ENCODE measurements around the gene HNRNPR.

DNA sequence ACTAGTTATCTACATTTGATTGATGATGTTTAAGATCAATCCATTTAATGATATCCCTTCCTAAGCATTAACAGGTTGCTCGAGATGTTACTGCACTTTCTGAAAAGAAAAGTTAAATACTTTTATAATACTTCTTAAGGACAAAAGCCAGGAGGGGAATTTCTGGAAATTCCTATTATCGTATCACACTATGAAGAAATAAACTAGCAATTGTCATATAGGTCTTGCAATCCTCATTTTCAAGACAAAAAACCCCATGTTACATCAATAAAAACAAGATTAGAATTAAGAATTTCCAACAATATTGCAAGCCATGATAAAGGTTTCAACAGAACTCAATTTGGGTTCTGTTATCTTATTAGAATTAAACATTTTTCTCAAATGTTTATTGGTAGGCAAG is 47.2 kb downstream of the HNRNPR start:
- TF ChIP-seq, protein P1, sequence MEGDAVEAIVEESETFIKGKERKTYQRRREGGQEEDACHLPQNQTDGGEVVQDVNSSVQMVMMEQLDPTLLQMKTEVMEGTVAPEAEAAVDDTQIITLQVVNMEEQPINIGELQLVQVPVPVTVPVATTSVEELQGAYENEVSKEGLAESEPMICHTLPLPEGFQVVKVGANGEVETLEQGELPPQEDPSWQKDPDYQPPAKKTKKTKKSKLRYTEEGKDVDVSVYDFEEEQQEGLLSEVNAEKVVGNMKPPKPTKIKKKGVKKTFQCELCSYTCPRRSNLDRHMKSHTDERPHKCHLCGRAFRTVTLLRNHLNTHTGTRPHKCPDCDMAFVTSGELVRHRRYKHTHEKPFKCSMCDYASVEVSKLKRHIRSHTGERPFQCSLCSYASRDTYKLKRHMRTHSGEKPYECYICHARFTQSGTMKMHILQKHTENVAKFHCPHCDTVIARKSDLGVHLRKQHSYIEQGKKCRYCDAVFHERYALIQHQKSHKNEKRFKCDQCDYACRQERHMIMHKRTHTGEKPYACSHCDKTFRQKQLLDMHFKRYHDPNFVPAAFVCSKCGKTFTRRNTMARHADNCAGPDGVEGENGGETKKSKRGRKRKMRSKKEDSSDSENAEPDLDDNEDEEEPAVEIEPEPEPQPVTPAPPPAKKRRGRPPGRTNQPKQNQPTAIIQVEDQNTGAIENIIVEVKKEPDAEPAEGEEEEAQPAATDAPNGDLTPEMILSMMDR (IDR thresholded peaks at IDR 0.05), result no peak
- TF ChIP-seq POLR2A (IDR thresholded peaks at IDR 0.05), result no peak
